PC-9 (cell line): ENCODE data around the gene GMIP.

Source experiments
- CTCF ChIP-seq: fragments of 200-600 bp; sonication (generic); conservative IDR thresholded peaks from 2 replicates; pipeline ENCODE4 v1.6.1; 2017; ENCODE audit warnings: mixed run types, antibody characterized with exemption, mild to moderate bottlenecking, moderate library complexity
- EZH2 ChIP-seq: fragments of 200-600 bp; sonication (generic); IDR thresholded peaks from 2 replicates; pipeline ENCODE4 v1.8.0; 2017; ENCODE audit warnings: antibody characterized with exemption, low read depth

- no peak for TF ChIP-seq CTCF
- no peak for TF ChIP-seq EZH2
Measured at GRCh38 chr19:19655641-19656343, 12.3 kb upstream of the GMIP start.
